SH-SY5Y (cell line): ENCODE results near the gene NKAIN2.

Source experiments
- GATA2 ChIP-seq: IDR thresholded peaks from 2 replicates; pipeline ENCODE4 v1.6.1; 2011; ENCODE audit warnings: mild to moderate bottlenecking, low read depth, low read length
- GATA3 ChIP-seq: IDR thresholded peaks from 2 replicates; pipeline ENCODE4 v1.6.1; 2011; ENCODE audit warnings: low read depth, mild to moderate bottlenecking, low read length, moderate library complexity

GRCh38 chr6:123901436-123901835 lies 97.8 kb downstream of the NKAIN2 start:
- TF ChIP-seq GATA2 (no peak), GATA3 (no peak)
